Measurements from ENCODE around the gene JAM3.
"Not testable (repeated sequence)": the region's sequence is repeated elsewhere in the genome, so short reads cannot be mapped to it uniquely, and the experiment has no call there.

The JAM3 gene

DNA sequence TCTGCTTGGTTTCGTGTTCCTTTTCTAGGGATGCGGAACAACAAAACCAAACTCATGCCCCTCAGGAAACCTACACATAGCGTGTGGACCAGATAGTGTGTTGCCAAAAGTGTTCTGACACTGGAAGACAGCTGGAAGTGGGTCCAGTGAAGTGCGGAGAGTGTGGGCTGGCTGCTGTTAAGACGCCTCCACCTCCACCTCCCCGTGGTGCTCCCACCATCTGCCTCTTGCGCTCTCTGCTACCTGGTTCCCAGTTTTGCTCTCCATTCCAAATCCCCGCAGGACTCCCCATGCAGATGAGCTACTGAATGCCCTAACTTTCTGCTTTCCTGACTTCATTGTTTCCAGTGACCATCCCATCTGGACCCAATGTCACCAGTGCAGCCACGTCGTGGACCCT is 103.1 kb downstream of the JAM3 start:
- no peak for TF ChIP-seq RARB (CRISPR knock-in tag; IDR thresholded peaks at IDR 0.05)
- TF ChIP-seq, protein P1, sequence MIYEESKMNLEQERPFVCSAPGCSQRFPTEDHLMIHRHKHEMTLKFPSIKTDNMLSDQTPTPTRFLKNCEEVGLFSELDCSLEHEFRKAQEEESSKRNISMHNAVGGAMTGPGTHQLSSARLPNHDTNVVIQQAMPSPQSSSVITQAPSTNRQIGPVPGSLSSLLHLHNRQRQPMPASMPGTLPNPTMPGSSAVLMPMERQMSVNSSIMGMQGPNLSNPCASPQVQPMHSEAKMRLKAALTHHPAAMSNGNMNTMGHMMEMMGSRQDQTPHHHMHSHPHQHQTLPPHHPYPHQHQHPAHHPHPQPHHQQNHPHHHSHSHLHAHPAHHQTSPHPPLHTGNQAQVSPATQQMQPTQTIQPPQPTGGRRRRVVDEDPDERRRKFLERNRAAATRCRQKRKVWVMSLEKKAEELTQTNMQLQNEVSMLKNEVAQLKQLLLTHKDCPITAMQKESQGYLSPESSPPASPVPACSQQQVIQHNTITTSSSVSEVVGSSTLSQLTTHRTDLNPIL (CRISPR knock-in tag; IDR thresholded peaks at IDR 0.05; ENCODE audit: low read depth): no peak
- TF ChIP-seq ZNF565 (CRISPR knock-in tag; conservative IDR thresholded peaks at IDR 0.05; ENCODE audit: low read depth): no peak
- TF ChIP-seq ARNTL (CRISPR knock-in tag; IDR thresholded peaks at IDR 0.05; ENCODE audit: borderline replicate concordance, low read depth): no peak
- TF ChIP-seq SNAI2 (CRISPR knock-in tag; IDR thresholded peaks at IDR 0.05): no peak
- TF ChIP-seq ZC3H10 (CRISPR knock-in tag; IDR thresholded peaks at IDR 0.05): no peak
- TF ChIP-seq, protein P2, sequence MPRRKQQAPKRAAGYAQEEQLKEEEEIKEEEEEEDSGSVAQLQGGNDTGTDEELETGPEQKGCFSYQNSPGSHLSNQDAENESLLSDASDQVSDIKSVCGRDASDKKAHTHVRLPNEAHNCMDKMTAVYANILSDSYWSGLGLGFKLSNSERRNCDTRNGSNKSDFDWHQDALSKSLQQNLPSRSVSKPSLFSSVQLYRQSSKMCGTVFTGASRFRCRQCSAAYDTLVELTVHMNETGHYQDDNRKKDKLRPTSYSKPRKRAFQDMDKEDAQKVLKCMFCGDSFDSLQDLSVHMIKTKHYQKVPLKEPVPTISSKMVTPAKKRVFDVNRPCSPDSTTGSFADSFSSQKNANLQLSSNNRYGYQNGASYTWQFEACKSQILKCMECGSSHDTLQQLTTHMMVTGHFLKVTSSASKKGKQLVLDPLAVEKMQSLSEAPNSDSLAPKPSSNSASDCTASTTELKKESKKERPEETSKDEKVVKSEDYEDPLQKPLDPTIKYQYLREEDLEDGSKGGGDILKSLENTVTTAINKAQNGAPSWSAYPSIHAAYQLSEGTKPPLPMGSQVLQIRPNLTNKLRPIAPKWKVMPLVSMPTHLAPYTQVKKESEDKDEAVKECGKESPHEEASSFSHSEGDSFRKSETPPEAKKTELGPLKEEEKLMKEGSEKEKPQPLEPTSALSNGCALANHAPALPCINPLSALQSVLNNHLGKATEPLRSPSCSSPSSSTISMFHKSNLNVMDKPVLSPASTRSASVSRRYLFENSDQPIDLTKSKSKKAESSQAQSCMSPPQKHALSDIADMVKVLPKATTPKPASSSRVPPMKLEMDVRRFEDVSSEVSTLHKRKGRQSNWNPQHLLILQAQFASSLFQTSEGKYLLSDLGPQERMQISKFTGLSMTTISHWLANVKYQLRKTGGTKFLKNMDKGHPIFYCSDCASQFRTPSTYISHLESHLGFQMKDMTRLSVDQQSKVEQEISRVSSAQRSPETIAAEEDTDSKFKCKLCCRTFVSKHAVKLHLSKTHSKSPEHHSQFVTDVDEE (CRISPR knock-in tag; IDR thresholded peaks at IDR 0.05): no peak
- TF ChIP-seq GLIS3 (CRISPR knock-in tag; IDR thresholded peaks at IDR 0.05): no peak
- ATAC-seq: no peak

DNA sequence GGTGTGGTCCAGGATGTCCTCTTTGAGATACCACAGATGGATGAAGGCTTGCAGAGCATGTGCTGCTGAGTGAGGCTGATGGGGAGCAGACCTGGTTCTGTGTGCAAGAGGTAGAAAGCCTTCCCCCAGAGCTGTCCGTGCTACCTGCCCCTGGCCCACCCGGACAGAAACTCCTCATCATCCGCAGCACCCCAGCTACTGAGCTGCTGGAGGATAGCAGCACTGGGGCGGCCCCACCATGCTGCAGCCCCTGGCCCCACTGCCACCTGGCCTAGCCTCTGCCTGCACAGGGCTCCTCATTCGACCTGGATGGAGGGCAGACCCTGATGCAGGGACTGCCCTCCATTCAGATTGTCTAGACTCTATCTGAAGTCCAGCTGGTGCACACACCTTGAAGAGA is 104.4 kb downstream of the JAM3 start:
- ATAC-seq: no peak
- TF ChIP-seq ZNF8 (CRISPR knock-in tag; IDR thresholded peaks at IDR 0.05) (no peak), ZNF70 (CRISPR knock-in tag; IDR thresholded peaks at IDR 0.05) (no peak), TCF4 (CRISPR knock-in tag; IDR thresholded peaks at IDR 0.05; ENCODE audit: borderline replicate concordance) (no peak)
- TF ChIP-seq, protein P3, sequence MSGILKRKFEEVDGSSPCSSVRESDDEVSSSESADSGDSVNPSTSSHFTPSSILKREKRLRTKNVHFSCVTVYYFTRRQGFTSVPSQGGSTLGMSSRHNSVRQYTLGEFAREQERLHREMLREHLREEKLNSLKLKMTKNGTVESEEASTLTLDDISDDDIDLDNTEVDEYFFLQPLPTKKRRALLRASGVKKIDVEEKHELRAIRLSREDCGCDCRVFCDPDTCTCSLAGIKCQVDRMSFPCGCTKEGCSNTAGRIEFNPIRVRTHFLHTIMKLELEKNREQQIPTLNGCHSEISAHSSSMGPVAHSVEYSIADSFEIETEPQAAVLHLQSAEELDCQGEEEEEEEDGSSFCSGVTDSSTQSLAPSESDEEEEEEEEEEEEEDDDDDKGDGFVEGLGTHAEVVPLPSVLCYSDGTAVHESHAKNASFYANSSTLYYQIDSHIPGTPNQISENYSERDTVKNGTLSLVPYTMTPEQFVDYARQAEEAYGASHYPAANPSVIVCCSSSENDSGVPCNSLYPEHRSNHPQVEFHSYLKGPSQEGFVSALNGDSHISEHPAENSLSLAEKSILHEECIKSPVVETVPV (CRISPR knock-in tag; IDR thresholded peaks at IDR 0.05): no peak

DNA sequence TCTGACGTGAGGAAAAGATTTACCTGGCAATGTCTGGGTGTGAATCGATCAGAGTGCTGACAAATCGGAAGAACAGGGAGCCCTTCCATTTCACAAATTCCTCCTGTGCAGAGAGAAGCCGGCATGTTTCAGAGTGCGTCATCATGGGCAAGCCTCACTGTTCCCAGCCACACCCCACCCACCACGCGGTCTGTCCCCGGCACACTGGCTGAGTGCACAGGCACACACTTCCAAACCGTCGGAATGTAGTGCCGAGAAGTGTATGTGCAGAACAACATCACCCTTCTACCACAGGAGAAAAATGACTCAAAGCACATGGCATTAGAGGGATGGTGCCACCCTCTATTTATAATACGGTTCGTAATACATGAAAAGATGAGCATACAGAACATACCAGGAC is 107.4 kb downstream of the JAM3 start:
- TF ChIP-seq RARB (CRISPR knock-in tag; IDR thresholded peaks at IDR 0.05) (no peak), ESRRG (CRISPR knock-in tag; IDR thresholded peaks at IDR 0.05) (no peak), TCF4 (CRISPR knock-in tag; IDR thresholded peaks at IDR 0.05; ENCODE audit: borderline replicate concordance) (no peak), ZFP30 (CRISPR knock-in tag; IDR thresholded peaks at IDR 0.05) (no peak)
- TF ChIP-seq, protein P2 (CRISPR knock-in tag; IDR thresholded peaks at IDR 0.05): no peak
- ATAC-seq: no peak

DNA sequence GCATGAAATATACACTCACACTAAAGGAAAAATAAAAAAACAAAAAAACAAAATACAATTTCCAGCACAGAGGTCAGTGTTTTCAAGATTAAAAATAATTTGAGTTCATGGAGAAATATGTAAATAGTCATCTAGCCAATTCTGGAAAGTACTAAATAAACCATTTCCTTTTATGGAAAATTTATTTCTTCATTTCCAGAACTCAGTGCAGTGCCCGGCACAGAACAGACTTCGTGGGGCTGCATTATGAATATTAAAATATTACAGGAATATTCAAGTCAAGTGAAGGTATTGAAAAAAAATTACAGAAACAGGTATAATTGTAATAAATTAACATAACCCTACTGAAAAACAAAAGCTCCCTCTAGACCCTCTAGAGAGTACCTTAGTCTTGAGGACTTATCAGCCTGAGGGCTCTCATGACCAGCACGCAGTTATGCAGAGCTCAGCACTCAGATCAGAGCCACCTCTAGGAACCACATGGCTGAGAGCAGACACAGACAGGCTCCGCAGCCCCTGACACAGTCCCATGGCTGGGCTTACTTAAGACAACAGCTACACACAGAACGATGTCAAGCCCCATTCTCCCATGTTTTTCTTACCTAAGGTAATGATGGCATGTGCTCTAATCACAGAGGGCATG is 109.3 kb downstream of the JAM3 start:
- ATAC-seq: no peak
- TF ChIP-seq ZNF70 (CRISPR knock-in tag; IDR thresholded peaks at IDR 0.05) (no peak), TOX (CRISPR knock-in tag; IDR thresholded peaks at IDR 0.05; ENCODE audit: borderline replicate concordance) (no peak), CSDC2 (CRISPR knock-in tag; IDR thresholded peaks at IDR 0.05) (no peak), ISL1 (CRISPR knock-in tag; IDR thresholded peaks at IDR 0.05) (no peak), RARB (CRISPR knock-in tag; IDR thresholded peaks at IDR 0.05) (no peak)

DNA sequence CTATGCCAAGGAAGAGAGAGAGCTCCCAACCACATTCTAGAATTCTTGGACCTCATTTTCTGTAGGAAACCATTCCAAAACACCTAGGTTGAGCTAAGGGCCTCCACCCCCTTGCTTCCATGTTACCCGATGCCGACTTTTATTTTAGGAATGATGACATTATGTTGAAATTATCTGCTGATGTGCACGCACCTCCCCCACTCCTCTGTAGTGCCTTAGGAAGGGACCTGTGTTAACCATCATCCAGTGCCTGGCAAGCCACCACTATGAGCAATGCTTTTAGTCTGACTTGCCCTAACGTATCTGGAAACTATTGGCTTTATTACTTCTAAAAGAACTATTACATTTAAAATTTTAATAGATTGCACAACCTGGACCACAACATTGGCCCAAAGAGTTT is 112.8 kb downstream of the JAM3 start:
- no peak for ATAC-seq
- TF ChIP-seq ISL1 (CRISPR knock-in tag; IDR thresholded peaks at IDR 0.05) (no peak), OSR1 (CRISPR knock-in tag; IDR thresholded peaks at IDR 0.05) (no peak), PPARA (CRISPR knock-in tag; IDR thresholded peaks at IDR 0.05; ENCODE audit: borderline replicate concordance) (no peak), ZFP30 (CRISPR knock-in tag; IDR thresholded peaks at IDR 0.05) (no peak), ZNF565 (CRISPR knock-in tag; conservative IDR thresholded peaks at IDR 0.05; ENCODE audit: low read depth) (no peak), ESRRG (CRISPR knock-in tag; IDR thresholded peaks at IDR 0.05) (no peak), BACH2 (CRISPR knock-in tag; IDR thresholded peaks at IDR 0.05; ENCODE audit: borderline replicate concordance) (no peak), ZC3H10 (CRISPR knock-in tag; IDR thresholded peaks at IDR 0.05) (no peak), ZNF70 (CRISPR knock-in tag; IDR thresholded peaks at IDR 0.05) (no peak), ZNF8 (CRISPR knock-in tag; IDR thresholded peaks at IDR 0.05) (no peak)
- TF ChIP-seq, protein P4, sequence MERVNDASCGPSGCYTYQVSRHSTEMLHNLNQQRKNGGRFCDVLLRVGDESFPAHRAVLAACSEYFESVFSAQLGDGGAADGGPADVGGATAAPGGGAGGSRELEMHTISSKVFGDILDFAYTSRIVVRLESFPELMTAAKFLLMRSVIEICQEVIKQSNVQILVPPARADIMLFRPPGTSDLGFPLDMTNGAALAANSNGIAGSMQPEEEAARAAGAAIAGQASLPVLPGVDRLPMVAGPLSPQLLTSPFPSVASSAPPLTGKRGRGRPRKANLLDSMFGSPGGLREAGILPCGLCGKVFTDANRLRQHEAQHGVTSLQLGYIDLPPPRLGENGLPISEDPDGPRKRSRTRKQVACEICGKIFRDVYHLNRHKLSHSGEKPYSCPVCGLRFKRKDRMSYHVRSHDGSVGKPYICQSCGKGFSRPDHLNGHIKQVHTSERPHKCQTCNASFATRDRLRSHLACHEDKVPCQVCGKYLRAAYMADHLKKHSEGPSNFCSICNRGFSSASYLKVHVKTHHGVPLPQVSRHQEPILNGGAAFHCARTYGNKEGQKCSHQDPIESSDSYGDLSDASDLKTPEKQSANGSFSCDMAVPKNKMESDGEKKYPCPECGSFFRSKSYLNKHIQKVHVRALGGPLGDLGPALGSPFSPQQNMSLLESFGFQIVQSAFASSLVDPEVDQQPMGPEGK (CRISPR knock-in tag; IDR thresholded peaks at IDR 0.05; ENCODE audit: borderline replicate concordance): no peak
- TF ChIP-seq, protein P1 (CRISPR knock-in tag; IDR thresholded peaks at IDR 0.05; ENCODE audit: low read depth): no peak

DNA sequence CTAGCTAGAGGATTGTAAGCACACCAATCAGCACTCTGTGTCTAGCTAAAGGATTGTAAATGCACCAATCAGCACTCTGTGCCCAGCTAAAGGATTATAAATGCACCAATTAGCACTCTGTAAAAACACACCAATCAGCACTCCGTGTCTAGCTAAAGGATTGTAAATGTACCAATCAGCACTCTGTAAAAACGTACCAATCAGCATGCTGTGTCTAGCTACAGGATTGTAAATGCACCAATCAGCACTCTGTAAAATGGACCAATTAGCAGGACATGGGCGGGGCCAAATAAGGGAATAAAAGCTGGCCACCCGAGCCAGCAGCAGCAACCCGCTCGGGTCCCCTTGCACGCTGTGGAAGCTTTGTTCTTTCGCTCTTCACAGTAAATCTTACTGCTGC is 119.2 kb downstream of the JAM3 start:
- not testable (repeated sequence) for ATAC-seq
